H9 (cell line): Measurements from ENCODE around the gene TRPM2. TPM values are rescaled to one million over a fixed set of nuclear protein-coding genes. Genes with fewer than 3 reads are reported as not detected.

ENCODE experiments used
- DNase-seq: peaks from one replicate; pipeline ENCODE4 v3.0.0-alpha.2; 2017
- H2AFZ ChIP-seq: one replicate; pipeline ENCODE4 v1.6.1; 2013; ENCODE audit warnings: mild to moderate bottlenecking, low read length, control low read depth, moderate library complexity
- H2AK5ac ChIP-seq: 2 replicates; pipeline ENCODE4 v1.6.1; 2013; ENCODE audit warnings: low read length, control low read depth, mixed read lengths; ENCODE audit not compliant: insufficient read length
- H2BK120ac ChIP-seq: one replicate; pipeline ENCODE4 v1.6.1; 2013; ENCODE audit warnings: low read depth, mild to moderate bottlenecking, low read length, control low read depth, inconsistent platforms; ENCODE audit not compliant: poor library complexity, severe bottlenecking
- H2BK12ac ChIP-seq: 2 replicates; pipeline ENCODE4 v1.6.1; 2013; ENCODE audit warnings: low read length, control low read depth, mixed read lengths, low read depth; ENCODE audit not compliant: insufficient read length
- H2BK15ac ChIP-seq: 2 replicates; pipeline ENCODE4 v1.6.1; 2013; ENCODE audit warnings: low read depth, low read length, control low read depth
- H2BK20ac ChIP-seq: one replicate; pipeline ENCODE4 v1.6.1; 2013; ENCODE audit warnings: low read depth, mild to moderate bottlenecking, low read length, control low read depth, inconsistent platforms; ENCODE audit not compliant: poor library complexity, severe bottlenecking
- H2BK5ac ChIP-seq: 2 replicates; pipeline ENCODE4 v1.6.1; 2013; ENCODE audit warnings: low read length, control low read depth, mixed read lengths; ENCODE audit not compliant: insufficient read length
- H3K14ac ChIP-seq: 2 replicates; pipeline ENCODE4 v1.6.1; 2013; ENCODE audit warnings: low read length, control low read depth; ENCODE audit not compliant: insufficient read depth
- H3K18ac ChIP-seq: 2 replicates; pipeline ENCODE4 v1.6.1; 2013; ENCODE audit warnings: low read depth, mild to moderate bottlenecking, mixed read lengths, low read length, control low read depth; ENCODE audit not compliant: insufficient read length
- H3K23ac ChIP-seq: 2 replicates; pipeline ENCODE4 v1.6.1; 2013; ENCODE audit warnings: low read length, control low read depth, mixed read lengths, low read depth; ENCODE audit not compliant: insufficient read length
- H3K23me2 ChIP-seq: 2 replicates; pipeline ENCODE4 v1.6.1; 2013; ENCODE audit warnings: low read depth, mild to moderate bottlenecking, mixed read lengths, low read length, control low read depth; ENCODE audit not compliant: insufficient read length, poor library complexity, severe bottlenecking
- H3K27ac ChIP-seq: 2 replicates; pipeline ENCODE4 v1.5.1; 2013; ENCODE audit warnings: low read length, control low read depth, mixed read lengths, low read depth; ENCODE audit not compliant: insufficient read length
- H3K27me3 ChIP-seq: 2 replicates; pipeline ENCODE4 v1.6.1; 2013; ENCODE audit warnings: low read length, control low read depth, inconsistent platforms; ENCODE audit not compliant: insufficient read depth
- H3K4ac ChIP-seq: 2 replicates; pipeline ENCODE4 v1.6.1; 2013; ENCODE audit warnings: low read depth, mild to moderate bottlenecking, control low read depth, inconsistent platforms, low read length, moderate library complexity
- H3K4me1 ChIP-seq: 2 replicates; pipeline ENCODE4 v1.6.1; 2013; ENCODE audit warnings: low read length, control low read depth, inconsistent platforms; ENCODE audit not compliant: insufficient read depth
- H3K4me2 ChIP-seq: 2 replicates; pipeline ENCODE4 v1.6.1; 2013; ENCODE audit warnings: low read length, control low read depth, mixed read lengths; ENCODE audit not compliant: insufficient read length, insufficient read depth
- H3K56ac ChIP-seq: 2 replicates; pipeline ENCODE4 v1.6.1; 2013; ENCODE audit warnings: low read depth, mild to moderate bottlenecking, mixed read lengths, low read length, control low read depth; ENCODE audit not compliant: insufficient read length
- H3K79me1 ChIP-seq: 2 replicates; pipeline ENCODE4 v1.6.1; 2013; ENCODE audit warnings: low read depth, mild to moderate bottlenecking, moderate library complexity, low read length, control low read depth, inconsistent platforms; ENCODE audit not compliant: insufficient read depth, poor library complexity, severe bottlenecking
- H3K79me2 ChIP-seq: 2 replicates; pipeline ENCODE4 v1.6.1; 2013; ENCODE audit warnings: low read length, control low read depth, inconsistent platforms; ENCODE audit not compliant: insufficient read depth
- H3K9ac ChIP-seq: 2 replicates; pipeline ENCODE4 v1.6.1; 2013; ENCODE audit warnings: low read length, control low read depth, mixed read lengths; ENCODE audit not compliant: insufficient read length; ENCODE audit errors: extremely low read depth
- H3K9me3 ChIP-seq: one replicate; pipeline ENCODE4 v1.6.1; 2013; ENCODE audit warnings: low read depth, low read length, inconsistent platforms; ENCODE audit not compliant: control insufficient read depth
- H3T11ph ChIP-seq: one replicate; pipeline ENCODE4 v1.6.1; 2013; ENCODE audit warnings: mild to moderate bottlenecking, low read length, control low read depth, inconsistent platforms
- H4K20me1 ChIP-seq: one replicate; pipeline ENCODE4 v1.6.1; 2013; ENCODE audit not compliant: control insufficient read depth, insufficient read length, insufficient read depth
- H4K5ac ChIP-seq: 2 replicates; pipeline ENCODE4 v1.6.1; 2013; ENCODE audit warnings: low read depth, mild to moderate bottlenecking, mixed read lengths, low read length, control low read depth; ENCODE audit not compliant: insufficient read length
- H4K8ac ChIP-seq: replicated peaks from 2 replicates; pipeline ENCODE4 v1.6.1; 2013; ENCODE audit warnings: low read length, control low read depth, mixed read lengths, low read depth; ENCODE audit not compliant: insufficient read length
- H4K91ac ChIP-seq: 2 replicates; pipeline ENCODE4 v1.6.1; 2013; ENCODE audit warnings: low read depth, mild to moderate bottlenecking, moderate library complexity, mixed read lengths, low read length, control low read depth; ENCODE audit not compliant: insufficient read length
- H3K27ac Mint-ChIP-seq, 3 experiments: 2 replicates in 2 of 3; 3 replicates in 1 of 3; pipeline ENCODE4 v1.8.0; 2020 to 2021; ENCODE audit warnings: mixed read lengths in 3 of 3, mild to moderate bottlenecking in 1 of 3, moderate library complexity in 1 of 3
- H3K27me3 Mint-ChIP-seq: 2 replicates; pipeline ENCODE4 v1.8.0; 2021; ENCODE audit warnings: low read depth, mild to moderate bottlenecking, moderate library complexity, mixed read lengths
- H3K36me3 Mint-ChIP-seq, 3 experiments: 2 replicates in 2 of 3; 3 replicates in 1 of 3; pipeline ENCODE4 v1.8.0; 2020 to 2021; ENCODE audit warnings: low read depth in 3 of 3, mixed read lengths in 3 of 3; ENCODE audit not compliant: insufficient read depth in 1 of 3
- H3K4me1 Mint-ChIP-seq, 2 experiments: 2 replicates each; pipeline ENCODE4 v1.8.0; 2020; ENCODE audit warnings: mixed read lengths in 2 of 2
- H3K4me3 Mint-ChIP-seq, 2 experiments: 2 replicates in 1 of 2; 3 replicates in 1 of 2; pipeline ENCODE4 v1.8.0; 2020 to 2021; ENCODE audit warnings: mild to moderate bottlenecking in 2 of 2, mixed read lengths in 2 of 2, moderate library complexity in 1 of 2
- H3K9me3 Mint-ChIP-seq, 2 experiments: 2 replicates in 1 of 2; 3 replicates in 1 of 2; pipeline ENCODE4 v1.8.0; 2020; ENCODE audit warnings: mild to moderate bottlenecking in 2 of 2, mixed read lengths in 2 of 2, moderate library complexity in 1 of 2
- WGBS: extraction: QIAGEN DNeasy Blood & Tissue Kit; methylation state at CpG from one replicate; pipeline ENCODE4 v1.1.7; 2013; ENCODE audit warnings: missing lambda C conversion rate, low lambda C conversion rate, mixed read lengths; ENCODE audit not compliant: insufficient read length; ENCODE audit errors: extremely low coverage; 5-methylcytosine and 5-hydroxymethylcytosine counted together
- total RNA-seq: library from RNA; stranded (reverse); gene quantifications from 2 replicates; pipeline ENCODE4 v1.2.1, GENCODE V29; 2021
- TF ChIP-seq, protein P1 (sequence below): fragments of 200-600 bp; sonication (generic); conservative IDR thresholded peaks from 3 replicates; pipeline ENCODE4 v1.8.0; 2021; ENCODE audit warnings: antibody characterized with exemption, mild to moderate bottlenecking

TRPM2 gene
- total RNA-seq, 1 experiment from 2014 or later, result 0.68 TPM

DNA sequence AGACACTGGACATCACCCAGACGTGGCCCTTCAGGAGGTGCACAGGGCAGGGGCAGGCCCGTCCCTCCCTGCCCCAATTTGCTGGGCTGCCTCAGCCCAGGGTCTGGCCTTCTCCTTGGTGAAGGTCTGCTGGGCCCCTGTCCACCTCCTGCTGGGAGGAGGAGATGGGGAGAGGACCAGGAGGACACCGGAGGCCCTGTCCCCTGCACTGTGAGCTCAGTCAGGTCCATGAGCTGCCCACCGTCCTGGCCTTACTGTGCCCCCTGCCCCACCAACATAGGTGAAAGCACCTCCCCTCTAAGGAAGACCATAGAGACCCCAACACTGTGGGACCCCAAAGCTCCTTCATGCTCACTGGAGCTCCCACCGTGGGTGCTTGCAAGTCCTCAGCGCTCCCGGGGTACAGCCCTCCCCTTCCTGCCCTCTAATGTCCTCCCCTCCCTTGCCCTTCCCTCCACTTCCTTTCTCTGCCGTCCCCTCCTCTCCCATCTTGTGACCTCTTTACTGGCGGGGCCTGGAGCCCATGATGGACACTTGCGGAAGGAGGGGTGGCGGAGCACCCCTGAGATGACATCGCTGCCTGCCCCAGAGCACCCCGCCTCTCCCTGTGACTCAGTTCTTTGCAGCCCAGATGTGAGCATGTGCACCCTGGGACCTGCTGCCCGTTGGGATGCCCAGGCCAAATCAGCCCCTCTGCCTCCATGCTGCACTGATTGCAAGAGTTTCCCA lies 106.5 kb downstream of the TRPM2 start:
- H2AK5ac ChIP-seq, result no peak overlapping the region

More for the DNA sequence above, 106.5 kb downstream of the TRPM2 start:
- Histone ChIP-seq H3K4me1 (no peaks in the 10 kb centered on the region), H2BK12ac (no peak overlapping the region), H3K14ac (no peak overlapping the region; the same call in 1 of the 2 replicates), H3K56ac (no peak overlapping the region), H4K20me1 (no peaks in the 10 kb centered on the region), H3K79me2 (no peaks in the 10 kb centered on the region), H4K91ac (no peak overlapping the region), H2AFZ (no peak overlapping the region), H3K27ac (no peak overlapping the region), H2BK120ac (no peak overlapping the region), H3K27me3 (no peaks in the 10 kb centered on the region), H3K9ac (no peak overlapping the region), H4K5ac (no peak overlapping the region), H2BK20ac (no peak overlapping the region), H3K4me2 (no peak overlapping the region), H3K18ac (no peak overlapping the region), H2BK5ac (no peak overlapping the region), H3K23me2 (peaks cover 5% of the 10 kb centered on the region), H3K9me3 (no peaks in the 10 kb centered on the region), H3K4ac (no peak overlapping the region), H3T11ph (no peak overlapping the region), H3K79me1 (no peaks in the 10 kb centered on the region), H2BK15ac (no peak overlapping the region), H4K8ac (no peak overlapping the region), H3K23ac (no peak overlapping the region)
- Mint-ChIP-seq H3K9me3 (no peaks in the 10 kb centered on the region; a peak in 1 of 5 replicates), H3K4me3 (no peak overlapping the region; a peak in 1 of 5 replicates), H3K36me3 (peaks cover 0 to 2% (median 0%) of the 10 kb centered on the region in 3 experiments; a peak in 1 of 7 replicates), H3K27ac (peak overlapping the region in 1 of 3 experiments; percentile 90; a peak in 1 of 7 replicates), H3K4me1 (peaks cover 0 to 8% of the 10 kb centered on the region in 2 experiments; a peak in 3 of 4 replicates), H3K27me3 (peaks cover 3% of the 10 kb centered on the region)
- WGBS, result no CpG with 5 or more reads among the region's 14 CpGs
- TF ChIP-seq, protein P1, sequence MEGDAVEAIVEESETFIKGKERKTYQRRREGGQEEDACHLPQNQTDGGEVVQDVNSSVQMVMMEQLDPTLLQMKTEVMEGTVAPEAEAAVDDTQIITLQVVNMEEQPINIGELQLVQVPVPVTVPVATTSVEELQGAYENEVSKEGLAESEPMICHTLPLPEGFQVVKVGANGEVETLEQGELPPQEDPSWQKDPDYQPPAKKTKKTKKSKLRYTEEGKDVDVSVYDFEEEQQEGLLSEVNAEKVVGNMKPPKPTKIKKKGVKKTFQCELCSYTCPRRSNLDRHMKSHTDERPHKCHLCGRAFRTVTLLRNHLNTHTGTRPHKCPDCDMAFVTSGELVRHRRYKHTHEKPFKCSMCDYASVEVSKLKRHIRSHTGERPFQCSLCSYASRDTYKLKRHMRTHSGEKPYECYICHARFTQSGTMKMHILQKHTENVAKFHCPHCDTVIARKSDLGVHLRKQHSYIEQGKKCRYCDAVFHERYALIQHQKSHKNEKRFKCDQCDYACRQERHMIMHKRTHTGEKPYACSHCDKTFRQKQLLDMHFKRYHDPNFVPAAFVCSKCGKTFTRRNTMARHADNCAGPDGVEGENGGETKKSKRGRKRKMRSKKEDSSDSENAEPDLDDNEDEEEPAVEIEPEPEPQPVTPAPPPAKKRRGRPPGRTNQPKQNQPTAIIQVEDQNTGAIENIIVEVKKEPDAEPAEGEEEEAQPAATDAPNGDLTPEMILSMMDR, result no peak
- no peak for DNase-seq
